DOHH2 (cell line): ENCODE data around the gene FTCDNL1.

Source experiments
- H3F3A ChIP-seq: fragments of 200-600 bp; sonication (generic), shearing (Covaris generic); 2 replicates; pipeline ENCODE4 v1.6.0; 2016; ENCODE audit warnings: antibody characterized with exemption, mild to moderate bottlenecking; ENCODE audit not compliant: control insufficient read depth, insufficient read depth
- H3K27ac ChIP-seq: fragments of 200-600 bp; sonication (generic); 2 replicates; pipeline ENCODE4 v1.5.1; 2014; ENCODE audit warnings: low read depth, mild to moderate bottlenecking, low read length, moderate library complexity
- H3K27me3 ChIP-seq: fragments of 200-600 bp; sonication (generic); 2 replicates; pipeline ENCODE4 v1.6.1; 2014; ENCODE audit warnings: mild to moderate bottlenecking, low read length, mixed read lengths; ENCODE audit not compliant: control insufficient read depth
- H3K36me3 ChIP-seq: fragments of 200-600 bp; sonication (generic); 2 replicates; pipeline ENCODE4 v1.6.1; 2014; ENCODE audit warnings: mild to moderate bottlenecking, low read length, moderate library complexity, mixed read lengths; ENCODE audit not compliant: control insufficient read depth
- H3K4me1 ChIP-seq: fragments of 200-600 bp; sonication (generic); 2 replicates; pipeline ENCODE4 v1.6.1; 2014; ENCODE audit warnings: mild to moderate bottlenecking, low read length, mixed read lengths; ENCODE audit not compliant: control insufficient read depth
- H3K4me2 ChIP-seq: fragments of 200-600 bp; sonication (generic); 2 replicates; pipeline ENCODE4 v1.6.0; 2014; ENCODE audit warnings: mild to moderate bottlenecking, low read length, moderate library complexity
- H3K4me3 ChIP-seq: fragments of 200-600 bp; sonication (generic); 2 replicates; pipeline ENCODE4 v1.5.1; 2014; ENCODE audit warnings: mild to moderate bottlenecking, low read length, mixed read lengths
- H3K79me2 ChIP-seq: fragments of 200-600 bp; sonication (generic); 2 replicates; pipeline ENCODE4 v1.6.1; 2014; ENCODE audit warnings: mild to moderate bottlenecking, low read length, mixed read lengths; ENCODE audit not compliant: control insufficient read depth
- H3K9me2 ChIP-seq: fragments of 200-600 bp; sonication (generic); replicated peaks from 2 replicates; pipeline ENCODE4 v1.6.1; 2014; ENCODE audit warnings: mild to moderate bottlenecking, low read length, mixed read lengths; ENCODE audit not compliant: control insufficient read depth
- H3K9me3 ChIP-seq: fragments of 200-600 bp; sonication (generic); 2 replicates; pipeline ENCODE4 v1.6.1; 2014; ENCODE audit warnings: antibody characterized with exemption, low read length, mixed read lengths; ENCODE audit not compliant: control insufficient read depth, insufficient read depth
- H4K20me1 ChIP-seq: fragments of 200-600 bp; sonication (generic); 2 replicates; pipeline ENCODE4 v1.6.0; 2014; ENCODE audit warnings: low read depth, mild to moderate bottlenecking, antibody characterized with exemption, low read length, moderate library complexity; ENCODE audit not compliant: control insufficient read depth, insufficient read depth
- CTCF ChIP-seq: fragments of 200-600 bp; sonication (generic); IDR thresholded peaks from one replicate; pipeline ENCODE4 v1.5.1; 2014; ENCODE audit warnings: antibody characterized with exemption, mild to moderate bottlenecking, low read depth, low read length; ENCODE audit not compliant: poor library complexity, severe bottlenecking
- EZH2phosphoT487 ChIP-seq: fragments of 200-600 bp; sonication (generic); IDR thresholded peaks from 2 replicates; pipeline ENCODE4 v1.6.1; 2017; ENCODE audit warnings: borderline replicate concordance, mild to moderate bottlenecking, antibody characterized with exemption, low read length, moderate library complexity, mixed read lengths

The FTCDNL1 gene

GRCh38 chr2:199784512-199784911, 66.5 kb downstream of the FTCDNL1 start:
- Histone ChIP-seq H3K79me2 (no peaks in the 10 kb centered on the region), H3K27ac (no peak overlapping the region), H3K9me2 (no peaks in the 10 kb centered on the region), H3K27me3 (no peaks in the 10 kb centered on the region), H3K4me3 (no peak overlapping the region), H3K36me3 (no peaks in the 10 kb centered on the region), H3K4me1 (no peaks in the 10 kb centered on the region), H4K20me1 (no peaks in the 10 kb centered on the region), H3F3A (no peaks in the 10 kb centered on the region), H3K4me2 (no peak overlapping the region), H3K9me3 (no peaks in the 10 kb centered on the region)
- TF ChIP-seq CTCF (no peak), EZH2phosphoT487 (no peak)

- no peak overlapping the region for H3K4me2 ChIP-seq
- H3F3A ChIP-seq, result no peaks in the 10 kb centered on the region
- H3K36me3 ChIP-seq, result no peaks in the 10 kb centered on the region
- no peaks in the 10 kb centered on the region for H3K79me2 ChIP-seq
- H3K27me3 ChIP-seq, result no peaks in the 10 kb centered on the region
- no peaks in the 10 kb centered on the region for H4K20me1 ChIP-seq
- no peak overlapping the region for H3K4me3 ChIP-seq
- no peak for TF ChIP-seq CTCF
- no peak for TF ChIP-seq EZH2phosphoT487
- H3K9me2 ChIP-seq, result peaks cover 3% of the 10 kb centered on the region; the same call in 1 of the 2 replicates
- peaks cover 2% of the 10 kb centered on the region; the same call in 1 of the 2 replicates for H3K4me1 ChIP-seq
- H3K27ac ChIP-seq, result no peak overlapping the region
- H3K9me3 ChIP-seq, result no peaks in the 10 kb centered on the region
Observed at GRCh38 chr2:199779589-199779988, 71.4 kb downstream of the FTCDNL1 start.

GRCh38 chr2:199778655-199779054, 72.3 kb downstream of the FTCDNL1 start:
- no peaks in the 10 kb centered on the region for H3K36me3 ChIP-seq
- H3F3A ChIP-seq, result no peaks in the 10 kb centered on the region
- H3K27me3 ChIP-seq, result no peaks in the 10 kb centered on the region
- no peak overlapping the region for H3K4me2 ChIP-seq
- H3K27ac ChIP-seq, result no peak overlapping the region
- H3K4me1 ChIP-seq, result peaks cover 2% of the 10 kb centered on the region; the same call in 1 of the 2 replicates
- H3K79me2 ChIP-seq, result no peaks in the 10 kb centered on the region
- peaks cover 3% of the 10 kb centered on the region; the same call in 1 of the 2 replicates for H3K9me2 ChIP-seq
- H3K4me3 ChIP-seq, result no peak overlapping the region
- TF ChIP-seq EZH2phosphoT487 (no peak), CTCF (no peak)
- H4K20me1 ChIP-seq, result no peaks in the 10 kb centered on the region
- no peaks in the 10 kb centered on the region for H3K9me3 ChIP-seq
